Measurements from ENCODE around the gene SP2. TPM values are rescaled to one million over a fixed set of nuclear protein-coding genes. Genes with fewer than 3 reads are reported as not detected.

Gene SP2
- total RNA-seq, 4 donors from 2014 or later = 2.2 to 9.2 (median 5.9) TPM

DNA sequence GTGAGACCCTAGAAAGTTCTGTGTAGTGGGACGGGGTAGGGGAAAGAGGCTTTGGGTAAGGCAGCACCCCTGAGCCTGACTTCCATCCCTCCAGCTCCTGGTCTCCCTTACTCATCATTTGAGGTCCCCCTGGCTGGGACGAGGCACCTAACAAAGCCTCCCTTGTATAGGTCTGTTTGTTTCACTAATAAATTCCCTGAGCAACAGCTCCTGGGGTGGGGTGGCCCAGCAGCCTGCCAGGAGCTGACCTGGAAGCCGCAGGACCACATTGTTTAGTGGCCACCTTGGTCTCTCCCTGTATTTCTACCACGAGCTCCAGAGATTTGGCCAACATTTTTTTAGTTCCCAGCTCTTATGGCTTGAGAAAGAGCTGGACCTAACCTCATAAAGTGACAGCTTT, 54.4 kb downstream of the SP2 start:
- TF ChIP-seq, protein P1, sequence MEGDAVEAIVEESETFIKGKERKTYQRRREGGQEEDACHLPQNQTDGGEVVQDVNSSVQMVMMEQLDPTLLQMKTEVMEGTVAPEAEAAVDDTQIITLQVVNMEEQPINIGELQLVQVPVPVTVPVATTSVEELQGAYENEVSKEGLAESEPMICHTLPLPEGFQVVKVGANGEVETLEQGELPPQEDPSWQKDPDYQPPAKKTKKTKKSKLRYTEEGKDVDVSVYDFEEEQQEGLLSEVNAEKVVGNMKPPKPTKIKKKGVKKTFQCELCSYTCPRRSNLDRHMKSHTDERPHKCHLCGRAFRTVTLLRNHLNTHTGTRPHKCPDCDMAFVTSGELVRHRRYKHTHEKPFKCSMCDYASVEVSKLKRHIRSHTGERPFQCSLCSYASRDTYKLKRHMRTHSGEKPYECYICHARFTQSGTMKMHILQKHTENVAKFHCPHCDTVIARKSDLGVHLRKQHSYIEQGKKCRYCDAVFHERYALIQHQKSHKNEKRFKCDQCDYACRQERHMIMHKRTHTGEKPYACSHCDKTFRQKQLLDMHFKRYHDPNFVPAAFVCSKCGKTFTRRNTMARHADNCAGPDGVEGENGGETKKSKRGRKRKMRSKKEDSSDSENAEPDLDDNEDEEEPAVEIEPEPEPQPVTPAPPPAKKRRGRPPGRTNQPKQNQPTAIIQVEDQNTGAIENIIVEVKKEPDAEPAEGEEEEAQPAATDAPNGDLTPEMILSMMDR (IDR thresholded peaks at IDR 0.05; ENCODE audit: low read depth) = no peak

DNA sequence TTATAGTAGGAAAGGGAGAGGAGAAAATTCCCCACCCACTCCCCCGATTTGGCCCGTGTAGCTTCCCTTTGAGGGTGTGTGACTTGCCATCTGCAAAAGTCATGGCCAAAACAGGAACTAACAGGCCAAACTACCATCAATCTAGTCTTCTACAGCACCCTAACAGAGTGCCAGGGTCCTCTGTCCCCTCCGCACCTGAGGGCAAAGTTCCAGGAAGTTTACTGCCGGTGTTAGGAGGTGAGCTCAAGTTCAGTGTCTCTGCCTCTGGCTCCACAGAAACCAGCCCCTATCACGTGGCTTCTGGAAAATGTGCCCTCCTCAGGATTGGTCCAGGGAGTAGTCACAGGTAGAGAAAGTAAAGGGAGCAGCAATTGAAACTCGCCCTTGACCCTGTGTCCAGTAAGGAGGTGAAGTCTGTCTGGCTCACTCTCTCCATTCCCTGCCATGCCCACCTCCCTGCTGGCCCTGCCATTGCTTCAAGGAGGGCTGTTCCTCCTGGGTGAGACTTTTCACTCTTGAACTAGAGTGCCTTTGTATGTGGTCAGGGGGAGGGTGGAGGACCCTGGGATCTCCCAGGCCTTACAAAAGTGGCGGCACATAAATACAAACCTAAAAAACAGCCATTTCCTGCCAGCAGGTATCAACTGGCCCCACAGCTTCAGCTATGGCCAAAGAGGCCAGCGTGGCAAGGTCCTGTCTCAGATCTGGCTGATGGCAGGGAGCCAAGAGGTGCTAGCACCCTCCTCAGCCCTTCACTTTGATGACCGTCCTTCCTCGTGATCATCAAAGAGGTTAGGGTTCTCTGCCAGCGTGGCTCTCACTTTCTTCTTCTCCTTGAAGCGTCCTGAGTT, 56.4 kb downstream of the SP2 start:
- TF ChIP-seq, protein P1 (IDR thresholded peaks at IDR 0.05; ENCODE audit: low read depth) = no peak

DNA sequence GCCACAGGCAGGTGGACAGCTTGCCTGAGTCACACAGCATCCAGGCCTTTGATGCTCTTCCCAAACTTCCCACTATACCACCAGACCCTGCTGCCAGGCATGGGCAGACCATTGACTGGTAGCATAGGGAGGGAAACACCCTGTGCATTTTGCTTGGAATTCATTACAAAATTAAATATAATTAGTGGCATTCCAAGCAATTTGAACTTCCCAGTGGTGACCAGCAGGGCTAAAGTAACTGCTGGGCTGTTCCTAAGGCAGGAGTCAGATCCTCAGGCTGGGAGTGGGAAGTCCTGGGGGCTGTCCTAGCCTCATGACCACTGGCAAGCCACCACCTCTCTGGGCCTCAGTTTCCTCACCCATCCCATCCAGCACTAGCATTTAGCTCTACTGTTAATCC, 57.9 kb downstream of the SP2 start:
- TF ChIP-seq, protein P1 (IDR thresholded peaks at IDR 0.05; ENCODE audit: low read depth) = no peak

DNA sequence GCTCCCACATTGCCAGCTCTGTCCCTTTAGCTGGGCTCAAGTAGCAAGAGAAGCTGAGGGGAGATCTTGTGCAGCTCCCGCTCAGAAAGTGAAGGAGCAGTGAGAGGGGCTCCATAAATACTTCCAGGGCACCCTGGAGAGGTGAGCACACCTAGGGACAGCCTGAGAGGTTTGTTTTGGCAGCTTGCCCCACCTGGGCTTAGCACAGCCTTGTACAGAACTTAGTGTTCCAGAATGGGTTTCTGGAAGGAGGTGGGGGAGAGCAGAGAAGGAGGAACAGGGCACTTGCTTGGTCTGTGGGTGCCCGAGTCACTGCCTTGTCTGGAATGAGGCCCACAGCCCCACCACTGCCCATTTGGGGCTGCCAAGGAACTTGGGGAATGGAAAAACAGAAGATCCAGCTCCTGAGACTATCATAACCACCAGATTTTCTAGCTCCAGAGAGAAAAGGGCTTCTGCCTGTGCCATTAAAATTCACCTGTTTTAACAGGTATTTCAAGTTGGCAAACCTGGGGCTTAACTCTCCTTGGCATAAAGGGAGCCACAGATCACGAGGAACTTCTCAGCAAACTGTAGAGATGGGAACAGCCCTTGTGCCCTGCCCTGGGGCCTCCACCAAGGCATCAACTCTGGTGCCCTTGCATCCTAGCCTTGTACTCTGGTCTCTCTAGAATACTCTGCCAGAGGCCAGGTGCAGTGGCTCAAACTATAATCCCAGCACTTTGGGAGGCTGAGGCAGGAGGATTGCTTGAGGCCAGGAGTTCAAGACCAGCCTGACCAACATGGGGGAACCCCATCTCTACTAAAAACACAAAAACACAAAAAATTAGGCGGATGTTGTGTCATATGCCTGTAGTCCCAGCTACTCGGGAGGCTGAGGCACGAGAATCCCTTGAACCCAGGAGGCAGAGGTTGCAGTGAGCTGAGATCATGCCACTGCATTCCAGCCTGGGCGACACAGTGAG, 59.7 kb downstream of the SP2 start:
- TF ChIP-seq, protein P1 (IDR thresholded peaks at IDR 0.05; ENCODE audit: low read depth) = no peak

DNA sequence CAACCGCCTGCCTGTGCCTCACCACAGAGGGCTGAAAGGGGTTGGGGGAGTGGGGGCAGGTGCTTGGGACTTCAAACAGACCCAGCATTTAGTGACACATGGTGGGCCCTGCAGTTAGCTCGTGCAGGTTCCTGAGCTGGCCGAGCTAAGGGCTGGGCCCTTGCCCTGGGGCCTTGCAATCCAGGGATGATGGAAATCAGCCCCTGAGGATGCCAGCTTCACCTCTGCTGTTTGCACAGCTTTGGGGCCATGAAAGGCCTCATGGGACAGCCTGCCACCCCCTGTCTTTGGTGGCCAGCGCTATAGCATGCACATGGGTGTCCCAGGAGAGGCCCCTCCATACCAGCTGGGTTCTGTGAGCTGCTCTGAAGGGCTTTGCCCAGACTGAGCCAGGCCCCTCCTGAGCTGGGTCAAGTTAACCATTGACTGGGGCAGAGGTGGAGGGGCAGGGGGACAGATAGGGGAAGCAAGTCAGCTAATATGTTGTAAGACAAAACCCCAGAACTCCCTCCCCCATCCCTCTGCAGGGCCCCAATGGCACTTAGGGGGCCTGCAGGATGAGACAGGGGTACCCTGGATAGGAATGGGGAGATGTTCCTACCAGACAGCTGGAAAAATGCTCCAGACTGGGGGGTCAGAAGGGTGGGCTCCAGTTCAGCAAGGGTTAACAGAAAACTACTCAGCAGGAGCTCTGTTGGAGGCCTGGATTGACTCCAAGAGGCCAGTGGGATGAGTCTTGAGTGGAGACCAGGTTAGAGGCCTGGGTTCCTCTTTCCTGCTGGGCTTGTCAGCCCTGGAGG, 61.0 kb downstream of the SP2 start:
- TF ChIP-seq, protein P1 (IDR thresholded peaks at IDR 0.05; ENCODE audit: low read depth) = no peak

DNA sequence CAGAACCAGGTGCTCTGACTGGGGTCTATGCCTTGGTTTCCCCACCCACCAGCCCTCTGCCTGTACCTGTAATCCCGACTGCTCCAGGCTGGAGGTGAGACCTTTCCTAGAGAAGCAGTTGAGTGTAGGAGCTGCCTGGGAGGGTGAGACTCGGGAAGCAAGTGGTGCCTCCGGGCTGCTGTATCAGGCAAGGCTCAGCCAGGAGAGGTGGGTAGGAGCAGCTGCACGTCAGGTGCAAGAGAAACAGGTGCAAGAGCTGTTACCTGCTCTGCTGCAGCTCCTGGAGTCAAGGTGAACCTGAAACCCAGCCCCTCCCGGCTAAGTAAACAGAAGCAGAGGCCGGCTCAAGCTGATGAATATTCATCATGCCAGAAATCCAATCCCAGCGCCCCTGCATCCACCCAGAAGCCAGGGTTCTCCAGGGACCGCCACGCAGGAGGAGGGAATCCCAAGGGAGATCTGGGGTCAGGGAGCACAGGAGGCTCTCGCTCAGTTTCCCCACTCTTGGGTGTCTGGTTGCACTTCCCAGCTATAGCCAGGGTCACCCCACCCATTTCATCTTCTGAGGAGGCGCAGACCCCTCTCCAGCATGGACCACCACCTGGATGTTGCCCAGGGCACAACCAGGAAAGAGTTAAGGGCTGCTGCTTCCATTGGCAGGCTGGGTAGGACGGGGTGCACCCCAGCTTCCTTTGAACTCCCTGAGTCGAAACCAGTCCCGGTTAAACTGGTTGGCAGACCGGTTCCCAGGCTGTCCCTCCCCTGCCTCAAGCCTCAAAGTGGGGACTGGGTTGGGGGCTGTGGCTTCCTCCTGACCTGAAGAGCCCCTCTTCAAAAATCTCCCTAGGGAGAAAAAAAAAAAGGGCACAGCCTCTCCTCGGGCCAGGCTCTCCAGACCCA, 61.8 kb downstream of the SP2 start, which contains the start of gene PRR15L:
Gene PRR15L, minus strand, starts transcription at position 293 of the 900 bp plus-strand sequence. CDS start 4,649 bp downstream, outside the sequence.
- TF ChIP-seq, protein P1 (IDR thresholded peaks at IDR 0.05; ENCODE audit: low read depth) = no peak
